AG09309 (cell line): ENCODE measurements around the gene PBX4.

Experiments
- DNase-seq: peaks from one replicate; pipeline ENCODE4 v3.0.0-alpha.2; 2010; ENCODE audit warnings: low read depth
- H3K4me3 ChIP-seq: 2 replicates; pipeline ENCODE4 v1.5.1; 2011; ENCODE audit warnings: mild to moderate bottlenecking, low read depth, low read length, moderate library complexity; ENCODE audit not compliant: control insufficient read depth
- TF ChIP-seq, protein P1 (sequence below): IDR thresholded peaks from 2 replicates; pipeline ENCODE4 v1.5.1; 2011; ENCODE audit warnings: mild to moderate bottlenecking, low read depth, low read length, inconsistent platforms; ENCODE audit not compliant: insufficient read depth, control insufficient read depth; ENCODE audit errors: missing control alignments

The PBX4 gene

DNA sequence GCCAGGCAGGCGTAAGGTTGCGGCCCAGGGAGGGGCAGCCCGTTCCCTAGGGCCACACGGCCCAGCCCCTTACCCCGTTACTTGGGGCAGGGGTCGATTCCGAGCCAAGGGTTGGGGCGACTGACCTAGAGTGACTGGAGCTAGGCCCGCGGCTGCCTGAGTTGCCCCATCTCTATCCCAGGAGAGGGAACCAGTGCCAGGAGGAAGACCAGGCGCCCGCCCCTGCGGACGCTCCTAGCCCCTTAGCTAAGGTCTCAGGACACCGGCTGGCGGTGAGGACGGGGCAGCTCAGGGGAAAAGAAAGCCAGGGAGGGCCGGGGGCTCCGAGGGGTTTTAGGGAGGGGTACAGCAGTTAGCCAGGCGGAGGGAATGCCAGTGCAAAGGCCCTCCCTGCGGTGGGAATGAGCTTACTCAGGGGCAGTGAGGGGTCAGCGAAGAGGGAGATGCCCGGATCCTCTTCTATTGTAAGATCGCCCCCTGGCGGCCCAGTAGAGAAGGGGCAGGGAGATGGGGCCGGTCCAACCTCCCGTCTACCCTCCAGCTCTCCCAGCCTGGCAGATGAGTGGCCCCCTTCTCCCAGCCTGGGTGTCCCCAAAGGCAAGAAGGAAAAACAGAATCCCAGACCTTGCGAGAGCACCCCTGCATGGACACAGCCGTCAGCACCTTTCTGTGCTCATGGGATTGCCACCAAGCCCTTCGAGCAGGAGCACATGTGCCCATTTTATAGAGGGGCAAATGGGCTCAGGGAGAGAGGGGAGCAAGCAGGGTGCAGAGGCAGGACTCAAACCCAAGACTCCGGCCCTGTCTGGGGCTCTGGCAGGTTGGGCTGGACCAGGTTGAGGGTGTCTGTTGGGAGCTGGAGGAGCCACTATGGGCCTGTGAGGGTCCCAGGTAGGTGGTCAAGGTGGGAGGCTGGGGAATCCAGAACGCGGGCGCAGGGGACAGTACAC, 64.1 kb downstream of the PBX4 start:
- no peak for DNase-seq
- H3K4me3 ChIP-seq = no peak overlapping the region
- TF ChIP-seq, protein P1, sequence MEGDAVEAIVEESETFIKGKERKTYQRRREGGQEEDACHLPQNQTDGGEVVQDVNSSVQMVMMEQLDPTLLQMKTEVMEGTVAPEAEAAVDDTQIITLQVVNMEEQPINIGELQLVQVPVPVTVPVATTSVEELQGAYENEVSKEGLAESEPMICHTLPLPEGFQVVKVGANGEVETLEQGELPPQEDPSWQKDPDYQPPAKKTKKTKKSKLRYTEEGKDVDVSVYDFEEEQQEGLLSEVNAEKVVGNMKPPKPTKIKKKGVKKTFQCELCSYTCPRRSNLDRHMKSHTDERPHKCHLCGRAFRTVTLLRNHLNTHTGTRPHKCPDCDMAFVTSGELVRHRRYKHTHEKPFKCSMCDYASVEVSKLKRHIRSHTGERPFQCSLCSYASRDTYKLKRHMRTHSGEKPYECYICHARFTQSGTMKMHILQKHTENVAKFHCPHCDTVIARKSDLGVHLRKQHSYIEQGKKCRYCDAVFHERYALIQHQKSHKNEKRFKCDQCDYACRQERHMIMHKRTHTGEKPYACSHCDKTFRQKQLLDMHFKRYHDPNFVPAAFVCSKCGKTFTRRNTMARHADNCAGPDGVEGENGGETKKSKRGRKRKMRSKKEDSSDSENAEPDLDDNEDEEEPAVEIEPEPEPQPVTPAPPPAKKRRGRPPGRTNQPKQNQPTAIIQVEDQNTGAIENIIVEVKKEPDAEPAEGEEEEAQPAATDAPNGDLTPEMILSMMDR = peak; percentile 78

DNA sequence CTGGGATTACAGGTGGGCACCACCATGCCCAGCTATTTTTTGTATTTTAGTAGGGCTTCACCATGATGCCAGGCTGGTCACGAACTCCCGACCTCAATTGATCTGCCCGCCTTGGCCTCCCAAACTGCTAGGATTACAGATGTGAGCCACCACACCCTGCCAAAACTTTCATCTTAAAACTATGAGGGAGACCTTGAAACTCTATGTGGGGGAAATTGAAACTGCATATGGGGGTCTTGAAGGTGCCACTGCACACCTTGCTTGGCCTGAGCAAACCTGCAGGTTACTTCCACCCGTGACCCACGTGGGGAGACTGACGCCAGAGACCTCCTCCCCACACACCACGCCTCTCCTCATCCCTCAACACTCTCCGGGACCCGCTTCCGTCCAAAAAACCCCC, 64.8 kb downstream of the PBX4 start:
- DNase-seq = no peak
- TF ChIP-seq, protein P1 = no peak
- H3K4me3 ChIP-seq = no peak overlapping the region

DNA sequence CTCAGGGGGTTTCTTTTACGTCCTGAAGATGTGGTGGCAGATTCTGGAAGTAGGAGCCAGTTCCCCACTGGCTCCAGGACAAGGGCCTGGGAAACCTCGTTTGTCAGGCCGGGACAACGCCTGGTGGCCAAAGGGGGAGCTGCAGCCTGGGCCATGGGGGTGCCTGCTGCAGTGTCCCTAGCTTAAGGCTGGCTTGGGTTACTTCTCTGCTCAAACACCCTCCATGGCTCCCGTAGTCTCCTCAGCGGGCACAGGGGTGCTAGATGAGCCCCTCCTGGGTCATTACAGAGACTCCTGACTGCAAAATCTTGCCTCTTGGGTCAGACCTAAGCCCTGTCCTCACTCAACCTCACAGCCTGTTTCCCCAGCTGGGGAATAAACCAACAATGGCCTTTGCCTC, 65.7 kb downstream of the PBX4 start:
- TF ChIP-seq, protein P1 = peak; percentile 73
- no peak for DNase-seq
- no peak overlapping the region for H3K4me3 ChIP-seq

DNA sequence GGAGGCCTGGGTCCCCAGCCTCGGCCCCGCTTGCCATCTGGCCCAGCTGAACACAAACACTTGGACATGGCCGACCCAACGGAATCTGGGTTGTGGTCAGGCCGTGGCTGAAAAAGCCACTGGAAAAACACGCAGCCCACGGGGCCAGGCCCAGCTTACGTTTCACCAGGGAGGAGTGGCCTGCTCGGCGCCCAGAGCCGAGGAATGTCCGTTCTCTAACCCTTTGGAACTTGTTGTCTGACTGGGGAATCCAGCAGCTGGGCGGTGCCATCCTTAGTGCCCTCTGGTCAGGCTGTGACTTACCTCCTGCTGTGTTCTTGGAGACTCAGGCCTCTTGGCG, 66.7 kb downstream of the PBX4 start:
- H3K4me3 ChIP-seq = no peak overlapping the region
- TF ChIP-seq, protein P1 = no peak
- DNase-seq = no peak

DNA sequence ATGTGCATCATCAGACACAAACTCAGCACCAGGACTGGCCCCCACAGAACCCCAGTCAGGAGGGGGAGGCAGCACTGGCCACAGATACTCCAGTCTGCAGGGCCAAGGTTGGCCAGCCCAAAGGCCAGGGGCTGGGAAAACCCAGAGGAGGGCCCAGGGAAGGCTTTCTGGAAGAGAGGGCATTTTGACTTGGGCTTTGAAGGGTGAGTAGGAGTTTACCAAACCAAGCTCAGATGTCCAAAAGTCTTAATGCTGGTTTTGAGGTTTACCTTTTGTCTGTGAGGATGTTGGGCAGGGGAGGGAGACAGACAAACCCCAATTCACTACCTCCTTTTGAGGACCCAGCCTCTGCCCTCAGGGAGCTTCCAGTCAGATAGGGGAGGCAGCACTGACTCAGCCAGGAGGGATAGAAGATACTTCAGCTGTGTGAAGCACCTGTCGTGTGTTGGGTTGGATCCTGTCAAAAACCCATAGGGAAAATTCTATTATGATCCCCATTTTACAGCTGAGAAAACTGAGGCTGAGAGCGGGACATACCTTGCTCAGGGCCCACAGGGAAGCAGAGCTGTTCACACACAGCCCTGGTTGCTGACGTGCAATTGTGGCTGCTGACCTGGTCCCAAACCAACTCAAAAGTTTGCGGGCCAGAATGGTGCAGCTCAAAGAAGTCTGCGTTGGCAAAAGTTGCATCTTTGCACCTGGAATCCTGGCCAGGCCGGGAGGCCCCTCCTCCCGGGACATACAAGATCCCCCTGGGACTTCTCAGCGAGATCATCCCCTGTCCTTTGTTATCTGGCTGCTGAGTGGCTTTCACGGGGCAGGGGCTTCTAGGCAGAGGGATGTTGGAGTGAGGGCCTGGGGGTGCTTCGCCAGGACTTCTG, 67.3 kb downstream of the PBX4 start:
- H3K4me3 ChIP-seq = no peak overlapping the region
- TF ChIP-seq, protein P1 = no peak
- DNase-seq = no peak

DNA sequence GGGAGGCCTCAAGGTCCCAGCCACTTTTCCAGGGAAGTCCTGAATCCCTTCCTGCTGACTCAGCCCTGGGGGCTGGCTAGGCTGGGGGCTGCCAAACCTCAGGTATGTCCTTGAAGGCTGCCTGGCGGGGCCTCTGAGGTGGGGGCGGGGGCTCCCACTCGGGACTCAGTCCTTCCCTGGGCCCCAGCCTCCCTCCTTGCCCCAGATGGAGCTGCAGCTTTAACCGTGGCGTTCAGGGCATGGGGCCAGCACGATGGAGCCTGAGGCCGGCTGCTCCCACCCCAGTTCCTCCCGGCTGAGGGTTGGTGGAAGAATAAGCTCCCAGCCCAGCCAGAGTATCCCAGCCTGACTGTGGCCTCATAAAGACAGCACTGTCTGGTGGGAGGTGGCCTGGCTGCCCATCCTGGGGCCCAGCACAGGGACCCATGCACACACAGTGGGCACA, 68.0 kb downstream of the PBX4 start:
- TF ChIP-seq, protein P1 = no peak
- DNase-seq = peak; percentile 34
- no peak overlapping the region for H3K4me3 ChIP-seq
